ENCODE results near the gene GSAP.

GSAP gene

DNA sequence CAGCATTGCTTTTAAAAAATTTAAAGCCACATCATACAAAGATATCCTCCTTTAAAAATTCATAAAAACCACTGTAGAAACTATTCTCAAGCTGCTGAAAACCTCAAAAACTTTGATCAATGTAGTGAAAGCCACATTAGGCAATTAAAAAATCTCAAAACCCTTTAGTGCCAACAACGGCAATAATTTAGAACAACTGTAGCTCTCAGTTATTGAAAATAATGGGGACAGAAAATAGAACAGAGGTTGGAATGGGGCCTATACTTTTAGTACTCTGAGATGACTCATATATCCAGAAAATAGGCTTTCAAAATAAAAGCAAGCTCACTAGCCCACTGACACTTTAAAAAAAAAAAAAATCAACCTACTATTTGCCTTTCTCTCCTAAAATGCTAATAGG lies 87.5 kb downstream of the GSAP start:
- DNase-seq = no peak
- Histone ChIP-seq H3K27ac (no peak overlapping the region), H3K27me3 (ENCODE audit: insufficient read depth, low read depth, severe bottlenecking) (no peaks in the 10 kb centered on the region), H3K36me3 (no peaks in the 10 kb centered on the region), H3K4me3 (ENCODE audit: low read depth, low read length) (no peak overlapping the region), H3K9me3 (ENCODE audit: severe bottlenecking) (no peaks in the 10 kb centered on the region)
- TF ChIP-seq, protein P1, sequence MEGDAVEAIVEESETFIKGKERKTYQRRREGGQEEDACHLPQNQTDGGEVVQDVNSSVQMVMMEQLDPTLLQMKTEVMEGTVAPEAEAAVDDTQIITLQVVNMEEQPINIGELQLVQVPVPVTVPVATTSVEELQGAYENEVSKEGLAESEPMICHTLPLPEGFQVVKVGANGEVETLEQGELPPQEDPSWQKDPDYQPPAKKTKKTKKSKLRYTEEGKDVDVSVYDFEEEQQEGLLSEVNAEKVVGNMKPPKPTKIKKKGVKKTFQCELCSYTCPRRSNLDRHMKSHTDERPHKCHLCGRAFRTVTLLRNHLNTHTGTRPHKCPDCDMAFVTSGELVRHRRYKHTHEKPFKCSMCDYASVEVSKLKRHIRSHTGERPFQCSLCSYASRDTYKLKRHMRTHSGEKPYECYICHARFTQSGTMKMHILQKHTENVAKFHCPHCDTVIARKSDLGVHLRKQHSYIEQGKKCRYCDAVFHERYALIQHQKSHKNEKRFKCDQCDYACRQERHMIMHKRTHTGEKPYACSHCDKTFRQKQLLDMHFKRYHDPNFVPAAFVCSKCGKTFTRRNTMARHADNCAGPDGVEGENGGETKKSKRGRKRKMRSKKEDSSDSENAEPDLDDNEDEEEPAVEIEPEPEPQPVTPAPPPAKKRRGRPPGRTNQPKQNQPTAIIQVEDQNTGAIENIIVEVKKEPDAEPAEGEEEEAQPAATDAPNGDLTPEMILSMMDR (IDR thresholded peaks at IDR 0.05; ENCODE audit: low read depth, low read length) = no peak

GRCh38 chr7:77327932-77328628 lies 88.1 kb downstream of the GSAP start:
- TF ChIP-seq, protein P1 (IDR thresholded peaks at IDR 0.05; ENCODE audit: low read depth, low read length) = no peak
- no peak for DNase-seq
- Histone ChIP-seq H3K27me3 (ENCODE audit: insufficient read depth, low read depth, severe bottlenecking) (no peaks in the 10 kb centered on the region), H3K4me3 (ENCODE audit: low read depth, low read length) (no peak overlapping the region), H3K9me3 (ENCODE audit: severe bottlenecking) (no peaks in the 10 kb centered on the region), H3K27ac (no peak overlapping the region), H3K36me3 (no peaks in the 10 kb centered on the region)

- Histone ChIP-seq H3K9me3 (ENCODE audit: severe bottlenecking) (no peaks in the 10 kb centered on the region), H3K36me3 (no peaks in the 10 kb centered on the region), H3K4me3 (ENCODE audit: low read depth, low read length) (no peak overlapping the region), H3K27me3 (ENCODE audit: insufficient read depth, low read depth, severe bottlenecking) (no peaks in the 10 kb centered on the region), H3K27ac (no peak overlapping the region)
- TF ChIP-seq, protein P1 (IDR thresholded peaks at IDR 0.05; ENCODE audit: low read depth, low read length) = no peak
- DNase-seq = no peak
These were observed 88.8 kb downstream of the GSAP start for GRCh38 chr7:77327067-77327931.

DNA sequence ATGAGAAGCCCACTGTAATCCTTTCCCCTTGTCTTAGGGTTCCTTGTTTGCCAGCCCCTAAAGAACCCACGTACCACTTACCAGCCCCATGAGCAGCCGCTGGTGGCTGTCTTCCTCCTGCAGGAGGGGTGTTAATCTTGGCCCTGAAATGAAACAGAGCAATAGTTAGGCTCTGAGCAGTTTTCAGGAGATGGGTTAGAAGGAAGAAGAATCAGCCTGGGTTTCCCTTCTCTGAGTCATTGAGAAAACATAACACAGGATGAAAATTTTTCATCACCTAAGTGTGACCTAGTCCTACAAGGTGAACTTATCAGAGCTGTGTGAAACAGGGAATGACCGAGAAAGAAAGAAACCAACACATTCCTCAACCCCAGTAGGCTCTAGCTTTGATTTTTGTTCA lies 90.0 kb downstream of the GSAP start:
- TF ChIP-seq, protein P1 (IDR thresholded peaks at IDR 0.05; ENCODE audit: low read depth, low read length) = no peak
- H3K9me3 ChIP-seq (ENCODE audit: severe bottlenecking) = no peaks in the 10 kb centered on the region
- H3K27ac ChIP-seq = no peak overlapping the region
- H3K4me3 ChIP-seq (ENCODE audit: low read depth, low read length) = no peak overlapping the region
- H3K36me3 ChIP-seq = no peaks in the 10 kb centered on the region
- H3K27me3 ChIP-seq (ENCODE audit: insufficient read depth, low read depth, severe bottlenecking) = no peaks in the 10 kb centered on the region
- DNase-seq = no peak

- Histone ChIP-seq H3K27ac (no peak overlapping the region), H3K27me3 (ENCODE audit: insufficient read depth, low read depth, severe bottlenecking) (no peaks in the 10 kb centered on the region), H3K9me3 (ENCODE audit: severe bottlenecking) (no peaks in the 10 kb centered on the region), H3K36me3 (no peaks in the 10 kb centered on the region), H3K4me3 (ENCODE audit: low read depth, low read length) (no peak overlapping the region)
- no peak for DNase-seq
- TF ChIP-seq, protein P1 (IDR thresholded peaks at IDR 0.05; ENCODE audit: low read depth, low read length) = no peak
These were observed 94.8 kb downstream of the GSAP start for GRCh38 chr7:77321300-77321699.
